ENCODE data around the gene CHEK2.
"Not testable (repeated sequence)": the region's sequence is repeated elsewhere in the genome, so short reads cannot be mapped to it uniquely, and the experiment has no call there.

CHEK2 gene

GRCh38 chr22:28769394-28770085 lies 27.9 kb upstream of the CHEK2 start:
- no peak for DNase-seq (ENCODE audit: extremely low spot score)
- ChIA-PET CTCF (no interaction called here), POLR2A (no interaction called here)
- TF ChIP-seq SP1 (IDR thresholded peaks at IDR 0.05) (no peak), NFRKB (IDR thresholded peaks at IDR 0.05) (no peak), BHLHE40 (IDR thresholded peaks at IDR 0.05; ENCODE audit: borderline replicate concordance) (no peak), ARNT (IDR thresholded peaks at IDR 0.05) (no peak), L3MBTL2 (conservative IDR thresholded peaks at IDR 0.05) (no peak), LEF1 (IDR thresholded peaks at IDR 0.05; ENCODE audit: borderline replicate concordance) (no peak), ZNF384 (IDR thresholded peaks at IDR 0.05) (no peak), SUZ12 (IDR thresholded peaks at IDR 0.05) (no peak), TARDBP (IDR thresholded peaks at IDR 0.05) (no peak), FOXK2 (IDR thresholded peaks at IDR 0.05) (no peak), CTBP1 (IDR thresholded peaks at IDR 0.05; ENCODE audit: borderline replicate concordance) (no peak), FOXA1 (IDR thresholded peaks at IDR 0.05) (no peak), ELF4 (IDR thresholded peaks at IDR 0.05) (no peak), FOXM1 (IDR thresholded peaks at IDR 0.05; ENCODE audit: borderline replicate concordance) (no peak), HDGF (IDR thresholded peaks at IDR 0.05; ENCODE audit: borderline replicate concordance) (no peak)

- CTCF ChIA-PET: no interaction called here
- TF ChIP-seq LEF1 (IDR thresholded peaks at IDR 0.05; ENCODE audit: borderline replicate concordance) (no peak), L3MBTL2 (conservative IDR thresholded peaks at IDR 0.05) (no peak), FOXK2 (IDR thresholded peaks at IDR 0.05) (no peak), HDGF (IDR thresholded peaks at IDR 0.05; ENCODE audit: borderline replicate concordance) (no peak), ZNF384 (IDR thresholded peaks at IDR 0.05) (no peak), ELF4 (IDR thresholded peaks at IDR 0.05) (no peak), BHLHE40 (IDR thresholded peaks at IDR 0.05; ENCODE audit: borderline replicate concordance) (no peak), FOXA1 (IDR thresholded peaks at IDR 0.05) (no peak), TARDBP (IDR thresholded peaks at IDR 0.05) (no peak), SP1 (IDR thresholded peaks at IDR 0.05) (no peak), CTBP1 (IDR thresholded peaks at IDR 0.05; ENCODE audit: borderline replicate concordance) (no peak), FOXM1 (IDR thresholded peaks at IDR 0.05; ENCODE audit: borderline replicate concordance) (no peak), ARNT (IDR thresholded peaks at IDR 0.05) (no peak), SUZ12 (IDR thresholded peaks at IDR 0.05) (no peak), NFRKB (IDR thresholded peaks at IDR 0.05) (no peak)
- TF ChIP-seq, protein P1, sequence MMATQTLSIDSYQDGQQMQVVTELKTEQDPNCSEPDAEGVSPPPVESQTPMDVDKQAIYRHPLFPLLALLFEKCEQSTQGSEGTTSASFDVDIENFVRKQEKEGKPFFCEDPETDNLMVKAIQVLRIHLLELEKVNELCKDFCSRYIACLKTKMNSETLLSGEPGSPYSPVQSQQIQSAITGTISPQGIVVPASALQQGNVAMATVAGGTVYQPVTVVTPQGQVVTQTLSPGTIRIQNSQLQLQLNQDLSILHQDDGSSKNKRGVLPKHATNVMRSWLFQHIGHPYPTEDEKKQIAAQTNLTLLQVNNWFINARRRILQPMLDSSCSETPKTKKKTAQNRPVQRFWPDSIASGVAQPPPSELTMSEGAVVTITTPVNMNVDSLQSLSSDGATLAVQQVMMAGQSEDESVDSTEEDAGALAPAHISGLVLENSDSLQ (IDR thresholded peaks at IDR 0.05): no peak
- POLR2A ChIA-PET: interaction anchor here (0.7 kb wide), 1 partner anchor 32 kb away, joined by 3 read pairs; the partner anchor contains the start of gene XBP1
- DNase-seq (ENCODE audit: extremely low spot score): no peak
These were observed 27.2 kb upstream of the CHEK2 start for GRCh38 chr22:28768701-28769393.

- CTCF ChIA-PET: no interaction called here
- TF ChIP-seq ELF4 (IDR thresholded peaks at IDR 0.05) (no peak), HDGF (IDR thresholded peaks at IDR 0.05; ENCODE audit: borderline replicate concordance) (no peak), L3MBTL2 (conservative IDR thresholded peaks at IDR 0.05) (no peak), FOXM1 (IDR thresholded peaks at IDR 0.05; ENCODE audit: borderline replicate concordance) (no peak), SP1 (IDR thresholded peaks at IDR 0.05) (no peak), BHLHE40 (IDR thresholded peaks at IDR 0.05; ENCODE audit: borderline replicate concordance) (no peak), SUZ12 (IDR thresholded peaks at IDR 0.05) (no peak), CTBP1 (IDR thresholded peaks at IDR 0.05; ENCODE audit: borderline replicate concordance) (no peak), TARDBP (IDR thresholded peaks at IDR 0.05) (no peak), FOXK2 (IDR thresholded peaks at IDR 0.05) (no peak), ARNT (IDR thresholded peaks at IDR 0.05) (no peak)
- TF ChIP-seq, protein P1 (IDR thresholded peaks at IDR 0.05): no peak
- DNase-seq (ENCODE audit: extremely low spot score): no peak
- POLR2A ChIA-PET: no interaction called here
These were observed 25.0 kb upstream of the CHEK2 start for GRCh38 chr22:28766628-28767027.

GRCh38 chr22:28762000-28762399 lies 20.4 kb upstream of the CHEK2 start:
- CTCF ChIA-PET; DNase-seq (ENCODE audit: extremely low spot score): not testable (repeated sequence)
- POLR2A ChIA-PET: interaction anchor here (2.4 to 2.8 kb wide), 2 partner anchors 11 to 38 kb away, joined by 7 to 9 read pairs; partner anchors contain the start of genes CCDC117 and XBP1

DNA sequence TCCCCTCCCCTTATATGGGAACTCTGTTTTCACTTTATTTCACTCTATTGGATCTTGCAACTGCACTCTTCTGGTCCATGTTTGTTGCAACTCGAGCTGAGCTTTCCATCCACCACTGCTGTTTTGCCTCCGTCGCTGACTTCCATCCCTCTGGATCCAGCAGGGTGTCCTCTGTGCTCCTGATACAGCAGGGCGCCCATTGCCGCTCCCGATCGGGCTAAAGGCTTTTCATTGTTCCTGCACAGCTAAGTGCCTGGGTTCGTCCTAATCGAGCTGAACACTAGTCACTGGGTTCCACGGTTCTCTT lies 19.8 kb upstream of the CHEK2 start:
- TF ChIP-seq FOXA1 (IDR thresholded peaks at IDR 0.05): no peak
- no peak for TF ChIP-seq ZNF384 (IDR thresholded peaks at IDR 0.05)
- no peak for TF ChIP-seq ARNT (IDR thresholded peaks at IDR 0.05)
- TF ChIP-seq CTBP1 (IDR thresholded peaks at IDR 0.05; ENCODE audit: borderline replicate concordance): no peak
- no peak for TF ChIP-seq ELF4 (IDR thresholded peaks at IDR 0.05)
- no peak for TF ChIP-seq NFRKB (IDR thresholded peaks at IDR 0.05)
- TF ChIP-seq BHLHE40 (IDR thresholded peaks at IDR 0.05; ENCODE audit: borderline replicate concordance): no peak
- TF ChIP-seq SP1 (IDR thresholded peaks at IDR 0.05): no peak
- TF ChIP-seq HDGF (IDR thresholded peaks at IDR 0.05; ENCODE audit: borderline replicate concordance): no peak
- no peak for TF ChIP-seq SUZ12 (IDR thresholded peaks at IDR 0.05)
- TF ChIP-seq FOXK2 (IDR thresholded peaks at IDR 0.05): no peak
- TF ChIP-seq FOXM1 (IDR thresholded peaks at IDR 0.05; ENCODE audit: borderline replicate concordance): no peak
- no peak for TF ChIP-seq LEF1 (IDR thresholded peaks at IDR 0.05; ENCODE audit: borderline replicate concordance)
- TF ChIP-seq, protein P1 (IDR thresholded peaks at IDR 0.05): no peak
- TF ChIP-seq TARDBP (IDR thresholded peaks at IDR 0.05): no peak
- TF ChIP-seq L3MBTL2 (conservative IDR thresholded peaks at IDR 0.05): no peak
- ChIA-PET POLR2A (interaction anchor here (2.4 to 2.8 kb wide), 2 partner anchors 11 to 39 kb away, joined by 7 to 9 read pairs; partner anchors contain the start of genes CCDC117 and XBP1), CTCF (no interaction called here)
- DNase-seq (ENCODE audit: extremely low spot score): no peak
